ENCODE measurements around the gene ACP3.
"Not testable (repeated sequence)": the region's sequence is repeated elsewhere in the genome, so short reads cannot be mapped to it uniquely, and the experiment has no call there.

ACP3 gene

GRCh38 chr3:132368962-132369361, 51.8 kb downstream of the ACP3 start:
- Histone ChIP-seq H3F3A (ENCODE audit: insufficient read depth, low read length) (peaks cover 7% of the 10 kb centered on the region), H3K4me1 (ENCODE audit: low read length) (peaks cover 10% of the 10 kb centered on the region), H4K20me1 (ENCODE audit: insufficient read depth, low read length) (no peaks in the 10 kb centered on the region), H3K4me3 (ENCODE audit: low read length) (no peak overlapping the region), H3K9me2 (replicated peaks; ENCODE audit: insufficient read depth, low read length) (no peaks in the 10 kb centered on the region), H3K9me3 (replicated peaks; ENCODE audit: insufficient read depth, low read length) (no peaks in the 10 kb centered on the region), H3K4me2 (ENCODE audit: low read depth, low read length) (no peak overlapping the region), H3K9ac (ENCODE audit: low read length) (no peak overlapping the region), H3K27ac (ENCODE audit: low read length) (no peak overlapping the region), H3K27me3 (replicated peaks; ENCODE audit: insufficient read depth, low read length) (no peaks in the 10 kb centered on the region), H3K36me3 (replicated peaks; ENCODE audit: insufficient read depth, low read length) (no peaks in the 10 kb centered on the region), H2AFZ (ENCODE audit: low read length) (no peak overlapping the region), H3K79me2 (ENCODE audit: low read length) (no peaks in the 10 kb centered on the region)
- no peak for TF ChIP-seq EZH2phosphoT487 (IDR thresholded peaks at IDR 0.05; ENCODE audit: low read length)
- TF ChIP-seq CTCF (IDR thresholded peaks at IDR 0.05; ENCODE audit: low read length) = no peak
- TF ChIP-seq EZH2 (optimal IDR thresholded peaks at IDR 0.05; ENCODE audit: low read depth, low read length) = no peak
- DNase-seq = no peak

- H3K9me2 ChIP-seq (replicated peaks; ENCODE audit: insufficient read depth, low read length); H3K27ac ChIP-seq (ENCODE audit: low read length); H3K27me3 ChIP-seq (replicated peaks; ENCODE audit: insufficient read depth, low read length); H3K79me2 ChIP-seq (ENCODE audit: low read length); H4K20me1 ChIP-seq (ENCODE audit: insufficient read depth, low read length); H3K4me2 ChIP-seq (ENCODE audit: low read depth, low read length); H3F3A ChIP-seq (ENCODE audit: insufficient read depth, low read length); H3K4me3 ChIP-seq (ENCODE audit: low read length); H2AFZ ChIP-seq (ENCODE audit: low read length); H3K9me3 ChIP-seq (replicated peaks; ENCODE audit: insufficient read depth, low read length); DNase-seq; H3K9ac ChIP-seq (ENCODE audit: low read length); H3K36me3 ChIP-seq (replicated peaks; ENCODE audit: insufficient read depth, low read length): not testable (repeated sequence)
- peaks cover 22% of the 10 kb centered on the region for H3K4me1 ChIP-seq (ENCODE audit: low read length)
Measured at GRCh38 chr3:132376945-132377354, 59.7 kb downstream of the ACP3 start.

- H3K27ac ChIP-seq (ENCODE audit: low read length) = no peak overlapping the region
- no peaks in the 10 kb centered on the region for H4K20me1 ChIP-seq (ENCODE audit: insufficient read depth, low read length)
- no peak for DNase-seq
- H3K79me2 ChIP-seq (ENCODE audit: low read length) = no peaks in the 10 kb centered on the region
- H3K4me3 ChIP-seq (ENCODE audit: low read length) = no peak overlapping the region
- no peaks in the 10 kb centered on the region for H3K27me3 ChIP-seq (replicated peaks; ENCODE audit: insufficient read depth, low read length)
- no peaks in the 10 kb centered on the region for H3K36me3 ChIP-seq (replicated peaks; ENCODE audit: insufficient read depth, low read length)
- no peak overlapping the region for H2AFZ ChIP-seq (ENCODE audit: low read length)
- TF ChIP-seq EZH2phosphoT487 (IDR thresholded peaks at IDR 0.05; ENCODE audit: low read length) (no peak), EZH2 (optimal IDR thresholded peaks at IDR 0.05; ENCODE audit: low read depth, low read length) (no peak), CTCF (IDR thresholded peaks at IDR 0.05; ENCODE audit: low read length) (no peak)
- no peaks in the 10 kb centered on the region for H3K9me2 ChIP-seq (replicated peaks; ENCODE audit: insufficient read depth, low read length)
- no peak overlapping the region for H3K4me2 ChIP-seq (ENCODE audit: low read depth, low read length)
- no peaks in the 10 kb centered on the region for H3K9me3 ChIP-seq (replicated peaks; ENCODE audit: insufficient read depth, low read length)
- no peak overlapping the region for H3K9ac ChIP-seq (ENCODE audit: low read length)
- peaks cover 27% of the 10 kb centered on the region for H3K4me1 ChIP-seq (ENCODE audit: low read length)
- no peaks in the 10 kb centered on the region; the same call in 1 of the 2 replicates for H3F3A ChIP-seq (ENCODE audit: insufficient read depth, low read length)
Measured at GRCh38 chr3:132378048-132378762, 61.0 kb downstream of the ACP3 start.

GRCh38 chr3:132378846-132379245, 61.6 kb downstream of the ACP3 start:
- Histone ChIP-seq H3K27ac (ENCODE audit: low read length) (no peak overlapping the region), H4K20me1 (ENCODE audit: insufficient read depth, low read length) (no peaks in the 10 kb centered on the region), H3K27me3 (replicated peaks; ENCODE audit: insufficient read depth, low read length) (no peaks in the 10 kb centered on the region), H3K36me3 (replicated peaks; ENCODE audit: insufficient read depth, low read length) (no peaks in the 10 kb centered on the region), H3K9ac (ENCODE audit: low read length) (no peak overlapping the region), H3K9me3 (replicated peaks; ENCODE audit: insufficient read depth, low read length) (no peaks in the 10 kb centered on the region), H3K4me1 (ENCODE audit: low read length) (peaks cover 27% of the 10 kb centered on the region), H3K4me3 (ENCODE audit: low read length) (no peak overlapping the region), H2AFZ (ENCODE audit: low read length) (no peak overlapping the region), H3K79me2 (ENCODE audit: low read length) (no peaks in the 10 kb centered on the region), H3F3A (ENCODE audit: insufficient read depth, low read length) (no peaks in the 10 kb centered on the region; the same call in 1 of the 2 replicates), H3K9me2 (replicated peaks; ENCODE audit: insufficient read depth, low read length) (no peaks in the 10 kb centered on the region), H3K4me2 (ENCODE audit: low read depth, low read length) (no peak overlapping the region)
- no peak for DNase-seq
- TF ChIP-seq EZH2 (optimal IDR thresholded peaks at IDR 0.05; ENCODE audit: low read depth, low read length) = no peak
- no peak for TF ChIP-seq CTCF (IDR thresholded peaks at IDR 0.05; ENCODE audit: low read length)
- no peak for TF ChIP-seq EZH2phosphoT487 (IDR thresholded peaks at IDR 0.05; ENCODE audit: low read length)

Data from MM.1S (cell line).